Esophagus muscularis mucosa (tissue), 2 donors: ENCODE measurements around the gene GALNT14.

Experiments used
- EP300 ChIP-seq: sonication (generic); formaldehyde crosslinking; IDR thresholded peaks from one replicate; pipeline ENCODE4 v1.6.1; 2017; ENCODE audit warnings: antibody characterized with exemption
- POLR2A ChIP-seq: fragments of 450-650 bp; IDR thresholded peaks from one replicate; pipeline ENCODE4 v1.6.1; 2017; ENCODE audit warnings: antibody characterized with exemption, moderate library complexity, mild to moderate bottlenecking, low read depth

GRCh38 chr2:31142110-31142509 lies 3.9 kb upstream of the GALNT14 start:
- TF ChIP-seq EP300 (no peak), POLR2A (no peak)
